Non-pigmented ciliary epithelial cell (primary cell): Measurements from ENCODE around the gene PCDHA2.
"Not testable (repeated sequence)": the region's sequence is repeated elsewhere in the genome, so short reads cannot be mapped to it uniquely, and the experiment has no call there.

ENCODE experiments used
- DNase-seq: peaks from one replicate; pipeline ENCODE4 v3.0.0-alpha.2; 2010; ENCODE audit warnings: low read depth

The PCDHA2 gene

GRCh38 chr5:140821375-140822280 lies 27.0 kb downstream of the PCDHA2 start, which contains the start of gene PCDHA5:
Gene PCDHA5 (plus strand): TSS chr5:140821613.
- no peak for DNase-seq

GRCh38 chr5:140822281-140822629 lies 27.6 kb downstream of the PCDHA2 start:
- DNase-seq = no peak

- DNase-seq = not testable (repeated sequence)
Measured at GRCh38 chr5:140822969-140823368, 28.3 kb downstream of the PCDHA2 start.

- no peak for DNase-seq
Measured at GRCh38 chr5:140823475-140823874, 28.8 kb downstream of the PCDHA2 start.

- DNase-seq = no peak
Measured at GRCh38 chr5:140827704-140828361, 33.2 kb downstream of the PCDHA2 start, which contains the start of gene PCDHA6. Gene PCDHA6 (plus strand): TSS chr5:140827960. CDS start chr5:140828092, 132 bp downstream.

GRCh38 chr5:140828362-140828737 lies 33.7 kb downstream of the PCDHA2 start:
- DNase-seq = no peak

GRCh38 chr5:140829511-140830501 lies 35.2 kb downstream of the PCDHA2 start:
- DNase-seq = not testable (repeated sequence)

GRCh38 chr5:140833993-140834392 lies 39.3 kb downstream of the PCDHA2 start, which contains the start of gene PCDHA7:
Gene PCDHA7 (plus strand): TSS chr5:140834269. CDS start chr5:140834384, 115 bp downstream.
- no peak for DNase-seq

- not testable (repeated sequence) for DNase-seq
Measured at GRCh38 chr5:140834439-140835008, 39.9 kb downstream of the PCDHA2 start.

- no peak for DNase-seq
Measured at GRCh38 chr5:140835622-140836510, 41.2 kb downstream of the PCDHA2 start.

- no peak for DNase-seq
Measured at GRCh38 chr5:140840978-140841962, 46.6 kb downstream of the PCDHA2 start, which contains the start of gene PCDHA8. Gene PCDHA8 (plus strand): TSS chr5:140841187. CDS start chr5:140841322, 135 bp downstream.

GRCh38 chr5:140842798-140843733 lies 48.4 kb downstream of the PCDHA2 start:
- DNase-seq = no peak
